Stimulated activated CD4-positive, alpha-beta T cell treated with anti-CD3 and anti-CD28 coated beads, Interleukin-15, amount 100 ng/mL, for 1 hour (primary cell): ENCODE results near the gene SUFU.

Source experiments
- DNase-seq, 2 donors: peaks; one replicate each; pipeline ENCODE4 v3.0.0-alpha.2; 2020; ENCODE audit warnings: low read depth in 1 of 2, low spot score in 1 of 2

Gene SUFU

GRCh38 chr10:102616066-102616770 lies 112.4 kb downstream of the SUFU start:
- no peak for DNase-seq

GRCh38 chr10:102617041-102617440 lies 113.3 kb downstream of the SUFU start:
- no peak for DNase-seq

- no peak for DNase-seq
These were observed 114.0 kb downstream of the SUFU start for GRCh38 chr10:102617816-102618215.

GRCh38 chr10:102619281-102619981 lies 115.7 kb downstream of the SUFU start:
- DNase-seq, result no peak

GRCh38 chr10:102620138-102620590 lies 116.4 kb downstream of the SUFU start:
- DNase-seq, result no peak

- no peak for DNase-seq
These were observed 117.0 kb downstream of the SUFU start for GRCh38 chr10:102620591-102621442.

GRCh38 chr10:102621443-102622325 lies 117.9 kb downstream of the SUFU start:
- DNase-seq, result no peak

GRCh38 chr10:102624094-102624493 lies 120.3 kb downstream of the SUFU start:
- DNase-seq, result no peak

GRCh38 chr10:102624751-102625645 lies 121.2 kb downstream of the SUFU start:
- DNase-seq, result no peak

- no peak for DNase-seq
These were observed 122.4 kb downstream of the SUFU start for GRCh38 chr10:102626026-102626685.

- DNase-seq, result no peak
These were observed 123.5 kb downstream of the SUFU start for GRCh38 chr10:102627291-102627735.

GRCh38 chr10:102627736-102628293 lies 124.0 kb downstream of the SUFU start:
- DNase-seq, result no peak

- no peak for DNase-seq
These were observed 124.7 kb downstream of the SUFU start for GRCh38 chr10:102628451-102628911.

GRCh38 chr10:102629661-102630614 lies 126.2 kb downstream of the SUFU start:
- DNase-seq, result no peak

- no peak for DNase-seq
These were observed 126.9 kb downstream of the SUFU start for GRCh38 chr10:102630663-102631062.

- no peak for DNase-seq
These were observed 128.0 kb downstream of the SUFU start for GRCh38 chr10:102631525-102632393.
